Measurements from ENCODE around the gene PRRT4. TPM values are rescaled to one million over a fixed set of nuclear protein-coding genes. Genes with fewer than 3 reads are reported as not detected.

The PRRT4 gene
- polyA plus RNA-seq, 1 donor (not counting 4 experiments of a cell fraction or from before 2014, with no cell fraction given): 0.12 TPM

- H2AFZ ChIP-seq (ENCODE audit: control insufficient read depth, low read length): no peak overlapping the region
Observed at GRCh38 chr7:128387216-128388144, 26.0 kb upstream of the PRRT4 start.

GRCh38 chr7:128385988-128386925 is 24.8 kb upstream of the PRRT4 start:
- TF ChIP-seq, protein P1, sequence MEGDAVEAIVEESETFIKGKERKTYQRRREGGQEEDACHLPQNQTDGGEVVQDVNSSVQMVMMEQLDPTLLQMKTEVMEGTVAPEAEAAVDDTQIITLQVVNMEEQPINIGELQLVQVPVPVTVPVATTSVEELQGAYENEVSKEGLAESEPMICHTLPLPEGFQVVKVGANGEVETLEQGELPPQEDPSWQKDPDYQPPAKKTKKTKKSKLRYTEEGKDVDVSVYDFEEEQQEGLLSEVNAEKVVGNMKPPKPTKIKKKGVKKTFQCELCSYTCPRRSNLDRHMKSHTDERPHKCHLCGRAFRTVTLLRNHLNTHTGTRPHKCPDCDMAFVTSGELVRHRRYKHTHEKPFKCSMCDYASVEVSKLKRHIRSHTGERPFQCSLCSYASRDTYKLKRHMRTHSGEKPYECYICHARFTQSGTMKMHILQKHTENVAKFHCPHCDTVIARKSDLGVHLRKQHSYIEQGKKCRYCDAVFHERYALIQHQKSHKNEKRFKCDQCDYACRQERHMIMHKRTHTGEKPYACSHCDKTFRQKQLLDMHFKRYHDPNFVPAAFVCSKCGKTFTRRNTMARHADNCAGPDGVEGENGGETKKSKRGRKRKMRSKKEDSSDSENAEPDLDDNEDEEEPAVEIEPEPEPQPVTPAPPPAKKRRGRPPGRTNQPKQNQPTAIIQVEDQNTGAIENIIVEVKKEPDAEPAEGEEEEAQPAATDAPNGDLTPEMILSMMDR (optimal IDR thresholded peaks at IDR 0.05 in 1 of 3, IDR thresholded peaks at IDR 0.05 in 1 of 3, conservative IDR thresholded peaks at IDR 0.05 in 1 of 3; ENCODE audit: extremely low read depth in 1 of 3, insufficient read depth in 2 of 3, low read length in 3 of 3): no peak
- no peak for TF ChIP-seq EZH2 (IDR thresholded peaks at IDR 0.05; ENCODE audit: low read length)
- no peak overlapping the region for H3K4me3 ChIP-seq (ENCODE audit: control insufficient read depth in 2 of 3, extremely low read depth in 1 of 3, insufficient read depth in 2 of 3, low read depth in 1 of 3, low read length in 3 of 3)
- peaks cover 6% of the 10 kb centered on the region for H3K4me1 ChIP-seq (ENCODE audit: control insufficient read depth, extremely low read depth, insufficient read depth, low read length)
- H3K36me3 ChIP-seq (ENCODE audit: control insufficient read depth in 2 of 2, extremely low read depth in 1 of 2, insufficient read depth in 2 of 2, low read length in 2 of 2): no peaks in the 10 kb centered on the region
- no peaks in the 10 kb centered on the region for H3K9me3 ChIP-seq (ENCODE audit: control insufficient read depth, low read depth, low read length)
- H2AFZ ChIP-seq (ENCODE audit: control insufficient read depth, low read length): no peak overlapping the region
- no peak overlapping the region for H3K9ac ChIP-seq (ENCODE audit: control insufficient read depth, extremely low read depth, insufficient read depth, low read length)
- dilution Hi-C loops (cut with MboI; ENCODE audit: extremely low pct_ligation_motif_present, low sequenced_read_pairs): no loop called here
- H3K27me3 ChIP-seq (ENCODE audit: control insufficient read depth, extremely low read depth, insufficient read depth, low read length): peaks cover 16% of the 10 kb centered on the region
- H3K4me2 ChIP-seq (ENCODE audit: control insufficient read depth, extremely low read depth, insufficient read depth, low read depth, low read length): no peak overlapping the region
- no peaks in the 10 kb centered on the region for H3K9me1 ChIP-seq (ENCODE audit: control insufficient read depth, extremely low read depth, insufficient read depth, low read length)
- H3K27ac ChIP-seq (ENCODE audit: control insufficient read depth, insufficient read depth, low read length): no peak overlapping the region
- no peaks in the 10 kb centered on the region for H3K79me2 ChIP-seq (ENCODE audit: control insufficient read depth, insufficient read depth, low read length)
- no peak for FAIRE-seq
- DNase-seq (ENCODE audit: low read depth, low spot score): no peak
- H4K20me1 ChIP-seq (ENCODE audit: control insufficient read depth, extremely low read depth, insufficient read depth, low read length): no peaks in the 10 kb centered on the region

More at GRCh38 chr7:128387216-128388144, 26.0 kb upstream of the PRRT4 start:
- Histone ChIP-seq H3K36me3 (ENCODE audit: control insufficient read depth in 2 of 2, extremely low read depth in 1 of 2, insufficient read depth in 2 of 2, low read length in 2 of 2) (no peaks in the 10 kb centered on the region), H4K20me1 (ENCODE audit: control insufficient read depth, extremely low read depth, insufficient read depth, low read length) (no peaks in the 10 kb centered on the region), H3K9me3 (ENCODE audit: control insufficient read depth, low read depth, low read length) (no peaks in the 10 kb centered on the region), H3K4me1 (ENCODE audit: control insufficient read depth, extremely low read depth, insufficient read depth, low read length) (no peaks in the 10 kb centered on the region), H3K4me3 (ENCODE audit: control insufficient read depth in 2 of 3, extremely low read depth in 1 of 3, insufficient read depth in 2 of 3, low read depth in 1 of 3, low read length in 3 of 3) (no peak overlapping the region), H3K79me2 (ENCODE audit: control insufficient read depth, insufficient read depth, low read length) (no peaks in the 10 kb centered on the region), H3K9me1 (ENCODE audit: control insufficient read depth, extremely low read depth, insufficient read depth, low read length) (no peaks in the 10 kb centered on the region), H3K9ac (ENCODE audit: control insufficient read depth, extremely low read depth, insufficient read depth, low read length) (no peak overlapping the region), H3K27me3 (ENCODE audit: control insufficient read depth, extremely low read depth, insufficient read depth, low read length) (peaks cover 16% of the 10 kb centered on the region), H3K27ac (ENCODE audit: control insufficient read depth, insufficient read depth, low read length) (no peak overlapping the region), H3K4me2 (ENCODE audit: control insufficient read depth, extremely low read depth, insufficient read depth, low read depth, low read length) (no peak overlapping the region)
- no peak for DNase-seq (ENCODE audit: low read depth, low spot score)
- dilution Hi-C loops (cut with MboI; ENCODE audit: extremely low pct_ligation_motif_present, low sequenced_read_pairs): no loop called here
- no peak for FAIRE-seq
- TF ChIP-seq EZH2 (IDR thresholded peaks at IDR 0.05; ENCODE audit: low read length): no peak
- TF ChIP-seq, protein P1 (optimal IDR thresholded peaks at IDR 0.05 in 1 of 3, IDR thresholded peaks at IDR 0.05 in 1 of 3, conservative IDR thresholded peaks at IDR 0.05 in 1 of 3; ENCODE audit: extremely low read depth in 1 of 3, insufficient read depth in 2 of 3, low read length in 3 of 3): peak; percentile 85 to 94 (median 86)
